Superior temporal gyrus (tissue), 1 donor: ENCODE data around the gene SLC4A3.

Experiments used
- DNase-seq: peaks from one replicate; pipeline ENCODE4 v3.0.0-alpha.2; 2016; ENCODE audit errors: extremely low spot score

SLC4A3 gene

DNA sequence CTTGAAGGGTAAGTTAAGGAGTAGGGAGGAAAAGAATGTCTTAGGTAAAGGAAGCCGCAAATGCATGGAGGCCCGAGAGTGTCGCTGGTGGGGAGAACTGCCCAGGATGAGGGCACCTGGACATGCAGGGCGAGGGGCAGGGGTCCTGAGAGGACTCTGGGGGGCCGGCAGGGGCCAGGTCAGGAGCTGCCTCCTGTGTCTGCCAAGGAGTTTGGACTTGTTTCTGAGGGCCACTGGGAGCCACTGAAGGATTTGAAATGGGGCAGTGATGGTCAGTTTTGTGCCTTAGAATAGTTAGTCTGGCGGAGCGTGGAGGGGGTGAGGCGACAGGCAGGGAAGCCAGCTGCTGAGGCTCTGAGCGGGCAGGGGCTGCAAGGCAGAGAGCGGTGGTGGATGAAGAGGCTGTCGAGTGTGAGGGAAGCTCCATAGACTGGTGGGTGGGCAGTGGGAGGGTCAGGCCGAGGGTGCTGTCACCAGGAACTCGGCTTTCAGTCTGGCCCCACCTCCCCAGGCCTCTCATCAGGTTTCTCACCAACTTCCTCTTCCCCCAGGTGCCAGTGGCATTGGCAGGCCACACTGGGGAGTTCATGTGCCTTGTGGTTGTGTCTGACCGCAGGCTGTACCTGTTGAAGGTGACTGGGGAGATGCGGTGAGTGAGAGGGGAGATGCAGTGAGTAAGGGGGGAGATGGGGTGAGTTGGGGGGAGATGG, 14.7 kb upstream of the SLC4A3 start:
- DNase-seq = no peak

DNA sequence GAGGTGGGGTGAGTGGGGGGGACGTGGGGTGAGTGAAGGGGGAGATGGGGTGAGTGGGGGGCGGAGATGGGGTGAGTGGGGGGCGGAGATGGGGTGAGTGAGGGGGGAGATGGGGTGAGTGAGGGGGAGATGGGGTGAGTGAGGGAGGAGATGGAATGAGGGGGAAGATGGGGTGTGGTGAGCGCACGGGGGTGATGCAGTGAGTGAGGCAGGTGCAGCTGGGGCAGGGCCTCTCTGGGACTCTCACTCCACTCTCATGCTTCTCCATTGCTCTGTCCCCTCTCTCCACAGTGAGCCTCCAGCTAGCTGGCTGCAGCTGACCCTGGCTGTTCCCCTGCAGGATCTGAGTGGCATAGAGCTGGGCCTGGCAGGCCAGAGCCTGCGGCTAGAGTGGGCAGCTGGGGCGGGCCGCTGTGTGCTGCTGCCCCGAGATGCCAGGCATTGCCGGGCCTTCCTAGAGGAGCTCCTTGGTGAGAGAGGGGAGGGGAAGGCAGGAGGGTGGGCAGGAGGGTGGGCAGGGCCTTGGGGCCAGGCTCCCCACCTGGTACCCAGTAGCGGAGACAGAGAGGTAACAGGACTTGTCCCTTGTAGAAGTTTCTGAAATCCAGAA, 13.9 kb upstream of the SLC4A3 start:
- no peak for DNase-seq

DNA sequence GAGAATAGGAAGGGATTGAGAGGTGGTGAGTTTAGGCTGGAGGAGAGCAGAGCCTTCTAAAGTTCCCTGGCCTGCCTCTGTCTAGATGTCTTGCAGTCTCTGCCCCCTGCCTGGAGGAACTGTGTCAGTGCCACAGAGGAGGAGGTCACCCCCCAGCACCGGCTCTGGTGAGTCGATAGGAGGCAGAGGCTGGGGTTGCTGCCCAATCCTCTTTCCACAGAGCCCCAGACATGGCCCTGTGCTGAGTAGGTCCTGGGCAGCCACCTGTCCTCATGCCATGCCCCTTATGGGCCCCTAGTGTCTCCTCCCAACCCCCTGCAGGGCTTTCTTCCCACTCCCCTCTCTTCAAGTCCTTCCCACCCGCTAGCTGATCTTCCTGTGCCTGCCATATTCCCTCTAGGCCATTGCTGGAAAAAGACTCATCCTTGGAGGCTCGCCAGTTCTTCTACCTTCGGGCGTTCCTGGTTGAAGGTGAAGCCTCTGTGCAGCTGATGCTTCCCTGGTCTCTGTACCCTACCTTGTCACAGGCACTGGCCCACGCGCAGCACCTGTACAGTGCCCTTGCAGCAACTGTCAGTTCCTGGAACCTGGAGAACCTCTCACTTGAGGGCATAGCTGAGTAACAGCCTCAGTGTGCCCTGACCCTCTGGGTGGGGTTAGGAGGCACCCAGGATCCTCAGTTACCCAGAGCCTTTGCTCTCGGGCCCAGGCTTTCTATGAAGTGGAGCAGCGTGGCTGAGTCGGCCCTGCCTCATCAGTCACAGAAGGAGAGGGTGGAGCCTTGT, 13.2 kb upstream of the SLC4A3 start:
- DNase-seq = no peak

GRCh38 chr2:219615036-219615435, 12.4 kb upstream of the SLC4A3 start:
- no peak for DNase-seq

GRCh38 chr2:219615894-219616293, 11.5 kb upstream of the SLC4A3 start:
- no peak for DNase-seq

DNA sequence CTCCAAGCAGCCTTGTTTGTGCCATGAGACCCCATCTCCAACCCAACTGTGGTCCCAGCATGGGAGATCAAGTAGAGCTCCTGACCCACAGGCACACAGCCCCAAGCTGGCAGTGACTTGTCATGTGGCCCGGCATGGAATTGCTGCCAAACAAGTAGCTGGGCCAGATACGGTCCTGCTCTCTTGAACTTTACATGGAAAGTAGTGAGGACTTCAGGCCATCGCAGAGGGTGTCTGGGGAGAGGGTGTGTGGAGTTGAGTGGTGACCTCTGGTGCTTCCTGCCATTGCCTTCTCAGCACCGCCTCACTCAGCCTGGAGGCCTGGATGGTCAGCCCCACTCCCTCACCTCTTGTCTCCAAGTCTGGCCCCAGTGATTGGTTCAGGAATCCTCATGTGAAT, 10.9 kb upstream of the SLC4A3 start:
- no peak for DNase-seq

- DNase-seq = no peak
These were observed 8.7 kb upstream of the SLC4A3 start for GRCh38 chr2:219618733-219619122.

- no peak for DNase-seq
These were observed 8.2 kb upstream of the SLC4A3 start for GRCh38 chr2:219619235-219619634.

DNA sequence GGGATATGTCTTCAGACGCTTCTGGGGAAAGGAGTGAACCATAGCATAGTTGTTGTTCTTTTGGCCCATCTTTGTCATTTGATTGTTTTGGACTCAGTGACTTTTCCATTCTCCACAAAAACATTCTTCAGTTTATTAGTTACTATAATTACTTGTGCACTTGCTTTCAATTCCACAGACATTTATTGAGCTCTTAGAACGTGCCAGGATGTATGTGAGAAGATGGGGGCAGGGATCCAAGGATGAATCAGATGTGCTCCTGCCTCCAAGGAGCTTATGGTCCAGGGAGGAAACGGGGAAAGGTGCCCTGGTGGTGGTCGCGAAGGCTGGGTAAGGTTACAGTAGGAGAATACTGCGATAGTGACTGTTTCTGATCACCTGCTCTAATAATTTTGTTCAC, 6.9 kb upstream of the SLC4A3 start:
- DNase-seq = no peak

DNA sequence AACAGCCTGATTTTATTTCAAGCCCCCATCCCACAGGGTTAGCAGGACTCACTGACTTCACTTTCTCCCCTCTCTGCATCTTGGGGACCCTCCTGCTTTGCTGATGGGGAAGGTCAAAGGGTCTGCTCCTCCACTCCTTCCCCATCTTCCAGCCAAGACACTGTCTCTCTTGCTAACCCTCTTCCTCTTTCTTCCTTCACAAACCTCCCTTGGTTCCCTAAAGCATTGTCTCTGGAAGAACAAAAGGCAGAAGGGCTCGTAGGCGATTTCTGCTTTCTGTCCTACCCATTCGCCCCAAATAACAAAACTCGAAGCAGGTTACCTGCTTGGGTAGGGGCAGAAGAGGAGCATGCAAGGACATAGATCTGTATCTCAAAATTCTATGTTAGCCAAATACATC, 5.5 kb upstream of the SLC4A3 start:
- no peak for DNase-seq

DNA sequence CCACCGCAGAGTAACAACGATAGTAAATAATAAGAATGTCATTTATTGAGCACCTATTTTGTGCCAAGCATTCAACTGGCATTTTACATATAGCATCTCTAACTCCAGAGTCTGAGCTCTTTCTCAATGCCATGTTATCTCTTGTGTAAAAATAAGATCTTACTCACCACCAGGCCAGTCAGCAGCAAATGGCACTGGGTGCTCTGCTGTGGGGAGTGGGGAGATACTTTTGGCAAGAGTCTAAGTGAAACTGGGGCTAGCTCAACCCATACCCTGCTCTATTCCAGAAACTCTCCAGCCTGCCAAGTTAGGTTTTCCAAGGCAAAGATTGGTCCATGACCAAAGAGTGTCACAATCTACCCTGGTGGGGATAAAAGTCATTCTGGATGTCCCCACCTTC, 5.0 kb upstream of the SLC4A3 start:
- no peak for DNase-seq

- DNase-seq = no peak
These were observed 2.9 kb upstream of the SLC4A3 start for GRCh38 chr2:219624565-219624964.

DNA sequence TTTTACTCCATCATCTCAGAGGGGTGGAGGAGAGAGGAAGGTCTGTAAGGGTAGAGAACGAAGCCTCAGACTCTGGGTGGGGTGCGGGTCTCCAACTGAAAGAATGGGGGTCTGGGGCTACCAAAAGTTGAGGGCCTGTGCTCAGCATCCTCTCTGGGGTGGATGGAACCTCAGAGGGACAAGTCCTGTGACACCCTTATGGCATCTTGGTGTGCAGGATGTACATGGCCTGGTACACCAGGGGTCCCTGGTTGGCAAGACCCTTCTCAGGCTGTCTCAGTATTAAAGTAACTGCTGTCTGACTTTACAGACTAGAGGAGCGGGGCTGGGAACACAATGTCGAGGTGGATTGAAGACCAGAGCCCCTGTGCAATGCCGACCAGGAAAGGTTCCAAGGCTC, 2.3 kb upstream of the SLC4A3 start:
- no peak for DNase-seq

- no peak for DNase-seq
These were observed 890 bp upstream of the SLC4A3 start for GRCh38 chr2:219626540-219626939.

DNA sequence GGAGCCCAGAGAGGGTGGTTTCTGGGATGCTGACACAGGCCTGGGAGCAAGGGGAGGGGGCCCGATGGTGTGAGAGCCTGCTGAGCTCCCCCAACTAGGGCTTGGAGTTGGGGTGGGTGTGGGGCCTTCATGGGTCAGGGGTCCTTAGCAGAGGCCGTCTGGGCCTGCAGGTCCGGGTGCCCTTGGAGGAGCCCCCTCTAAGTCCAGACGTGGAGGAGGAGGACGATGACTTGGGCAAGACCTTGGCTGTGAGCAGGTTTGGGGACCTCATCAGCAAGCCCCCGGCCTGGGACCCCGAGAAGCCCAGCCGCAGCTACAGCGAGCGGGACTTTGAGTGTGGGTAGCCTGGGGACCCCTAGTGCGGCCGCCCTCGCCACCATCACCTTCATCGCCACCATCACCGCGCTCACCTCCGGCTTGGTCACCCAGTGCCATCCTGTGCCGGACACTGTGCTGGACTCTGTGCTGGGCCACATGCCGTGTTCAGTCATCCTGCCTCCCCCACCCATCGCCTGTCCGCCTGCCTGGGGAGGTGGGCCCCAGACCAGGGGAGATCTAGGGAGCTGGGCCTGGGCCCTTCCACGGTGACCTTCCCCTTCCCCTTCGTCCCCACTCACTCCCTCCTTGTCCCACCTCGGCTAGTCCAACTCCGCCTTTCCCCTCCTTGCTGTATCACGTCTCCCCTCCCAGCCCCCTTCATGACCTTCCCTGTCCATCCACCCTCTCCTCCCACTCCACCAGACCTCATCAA, 980 bp downstream of the SLC4A3 start:
- DNase-seq = no peak

DNA sequence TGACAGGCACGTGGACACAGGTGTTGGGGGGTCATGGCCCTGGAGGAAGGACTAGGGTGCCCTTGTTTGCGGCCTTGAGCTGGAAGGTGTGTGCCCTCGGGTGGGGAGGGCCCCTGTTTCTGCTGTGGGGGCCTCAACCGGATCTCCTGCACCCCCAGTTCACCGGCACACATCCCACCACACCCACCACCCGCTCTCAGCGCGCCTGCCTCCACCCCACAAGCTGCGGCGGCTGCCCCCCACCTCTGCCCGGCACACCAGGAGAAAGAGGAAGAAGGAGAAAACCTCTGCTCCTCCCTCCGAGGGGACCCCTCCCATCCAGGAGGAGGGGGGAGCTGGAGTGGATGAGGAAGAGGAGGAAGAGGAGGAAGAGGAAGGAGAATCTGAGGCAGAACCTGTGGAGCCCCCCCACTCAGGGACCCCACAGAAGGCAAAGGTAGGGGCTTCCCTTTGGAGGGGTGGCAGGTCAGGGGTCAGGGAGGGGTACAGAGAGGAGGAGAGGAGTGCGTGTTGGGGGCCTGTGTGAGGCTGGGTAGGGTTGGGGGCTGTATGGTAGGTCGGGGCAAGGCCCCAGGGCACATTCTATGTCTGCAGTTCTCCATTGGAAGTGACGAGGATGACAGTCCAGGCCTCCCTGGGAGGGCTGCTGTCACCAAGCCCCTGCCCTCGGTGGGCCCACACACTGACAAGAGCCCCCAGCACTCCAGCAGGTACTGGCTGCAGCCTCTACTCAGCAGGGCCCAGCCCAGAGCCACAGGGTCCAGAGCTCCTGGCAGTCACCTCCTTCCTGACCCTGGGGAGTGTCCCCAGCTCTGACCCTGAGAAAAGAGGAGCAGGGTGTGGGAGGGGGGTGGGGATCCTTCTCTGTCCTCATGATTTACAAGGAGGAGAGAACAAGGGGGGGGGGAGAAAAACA, 1.8 kb downstream of the SLC4A3 start:
- no peak for DNase-seq

- DNase-seq = no peak
These were observed 2.7 kb downstream of the SLC4A3 start for GRCh38 chr2:219629976-219630695.

- no peak for DNase-seq
These were observed 3.5 kb downstream of the SLC4A3 start for GRCh38 chr2:219630770-219631405.

GRCh38 chr2:219631406-219631891, 4.0 kb downstream of the SLC4A3 start:
- no peak for DNase-seq
